HG02759 (cell line): ENCODE measurements around the gene VASH1.
A peak's percentile ranks its signal among the peaks of the same experiment; 100 is the strongest.

Experiments used
- ATAC-seq: cut with Tn5 transposase; IDR thresholded peaks from one replicate; pipeline ENCODE4 v1.9.1; 2021; ENCODE audit warnings: mild to moderate bottlenecking, moderate library complexity; ENCODE audit not compliant: unreplicated experiment

VASH1 gene

GRCh38 chr14:76742185-76742584 lies 19.1 kb upstream of the VASH1 start:
- no peak for ATAC-seq

DNA sequence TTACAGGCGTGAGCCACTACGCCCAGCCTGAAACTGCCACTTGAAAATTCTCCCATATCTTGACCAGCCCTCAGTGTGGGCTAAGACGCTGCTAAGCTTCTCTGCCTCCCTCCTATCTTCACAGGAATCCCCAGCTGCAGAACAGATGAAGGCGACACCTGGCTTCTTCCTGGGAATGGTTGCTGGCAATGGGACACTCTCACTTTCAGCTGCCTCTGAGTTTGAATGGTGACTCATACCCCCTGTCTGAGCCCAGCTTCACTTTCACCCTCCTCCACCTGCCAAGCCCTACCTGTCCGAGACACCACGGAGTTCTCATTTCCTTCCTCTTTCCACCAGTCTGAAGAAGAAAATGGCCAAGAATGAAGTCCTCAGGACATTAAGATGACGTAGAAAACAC lies 18.3 kb upstream of the VASH1 start:
- ATAC-seq = no peak

- no peak for ATAC-seq
Measured at GRCh38 chr14:76752744-76753143, 8.5 kb upstream of the VASH1 start.

DNA sequence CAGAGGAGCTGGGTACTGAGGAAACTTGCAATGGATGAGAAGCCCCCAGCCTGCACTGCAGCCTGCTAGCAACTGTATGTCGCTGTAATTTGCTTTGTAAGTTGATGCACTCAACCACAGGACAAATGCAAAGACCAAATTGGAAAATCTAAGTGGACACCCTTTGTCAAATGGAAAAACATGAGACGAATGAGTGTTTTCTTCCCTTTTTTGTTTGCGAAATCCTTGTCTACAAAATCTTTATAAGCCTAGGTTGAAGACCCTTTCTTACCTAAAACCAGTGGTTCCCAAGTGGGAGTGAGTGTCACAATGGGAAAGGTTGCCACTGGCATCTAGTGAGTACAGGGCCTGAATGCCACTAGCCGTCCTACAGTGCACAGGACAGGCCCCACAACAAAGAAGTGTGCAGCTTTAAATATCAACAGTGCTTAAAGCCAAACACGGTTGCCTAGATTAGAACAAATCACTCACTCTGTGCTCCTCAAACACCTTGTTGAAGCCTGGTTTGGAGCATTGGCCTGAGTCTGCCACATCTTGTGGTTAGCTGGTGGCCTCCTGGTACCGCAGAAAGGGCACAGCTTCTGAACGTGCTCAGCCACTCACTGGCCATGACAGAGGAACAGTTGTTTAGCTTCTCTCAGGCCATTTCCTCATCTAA lies 7.6 kb upstream of the VASH1 start:
- no peak for ATAC-seq

DNA sequence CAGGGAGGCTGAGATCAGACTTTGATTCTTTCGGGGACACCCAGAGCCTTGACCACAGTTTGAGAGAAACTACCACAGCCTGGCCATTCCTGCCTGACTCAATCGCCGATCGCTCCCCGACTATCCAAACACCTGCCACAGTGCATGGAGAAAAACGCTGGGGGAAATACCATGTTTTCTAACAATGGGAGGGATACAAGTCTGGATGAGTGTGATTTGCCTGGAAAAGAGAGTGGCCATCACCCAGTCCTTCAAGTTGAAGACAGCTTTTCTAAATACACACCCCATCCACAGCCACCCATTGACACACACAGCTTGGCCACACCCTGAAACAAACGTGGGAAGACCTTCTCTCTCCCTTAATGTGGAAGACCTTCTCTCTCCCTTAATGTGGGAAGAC lies 6.7 kb upstream of the VASH1 start:
- ATAC-seq = no peak

DNA sequence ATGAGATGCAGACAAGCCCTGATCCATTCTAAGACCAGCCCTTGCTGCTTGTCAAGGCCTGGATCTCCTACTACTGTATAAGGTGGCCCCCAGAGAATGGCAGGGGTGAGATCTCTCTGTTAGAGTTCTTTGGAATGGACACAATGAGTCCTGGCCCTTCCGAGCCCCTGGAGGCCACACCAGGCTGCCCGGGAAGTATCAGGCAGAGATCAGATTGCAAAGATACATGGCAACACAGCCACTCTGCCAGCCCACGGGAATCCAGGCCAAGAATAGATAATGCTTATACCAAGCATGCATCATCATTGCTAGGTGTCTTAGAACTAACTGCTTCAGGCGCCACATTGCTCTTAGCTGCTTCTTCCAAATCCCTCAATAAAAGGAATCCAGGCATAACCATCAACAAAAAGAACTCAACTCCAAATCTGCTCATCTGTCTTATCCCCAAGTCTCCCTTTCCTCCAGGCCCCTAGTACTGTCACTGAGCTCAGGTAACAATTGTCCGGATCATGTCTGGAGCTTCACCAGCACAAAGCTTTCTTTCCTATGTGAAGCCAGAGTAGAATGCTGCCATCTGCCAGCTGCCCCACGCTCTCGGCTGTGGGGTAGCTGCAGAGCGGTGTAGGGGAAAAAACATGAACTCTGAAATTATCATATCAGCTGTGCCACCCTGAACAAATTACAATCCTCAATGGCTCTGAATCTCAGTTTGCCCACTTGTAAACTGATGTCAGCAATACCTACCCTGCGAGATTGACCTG lies 5.5 kb upstream of the VASH1 start:
- no peak for ATAC-seq

DNA sequence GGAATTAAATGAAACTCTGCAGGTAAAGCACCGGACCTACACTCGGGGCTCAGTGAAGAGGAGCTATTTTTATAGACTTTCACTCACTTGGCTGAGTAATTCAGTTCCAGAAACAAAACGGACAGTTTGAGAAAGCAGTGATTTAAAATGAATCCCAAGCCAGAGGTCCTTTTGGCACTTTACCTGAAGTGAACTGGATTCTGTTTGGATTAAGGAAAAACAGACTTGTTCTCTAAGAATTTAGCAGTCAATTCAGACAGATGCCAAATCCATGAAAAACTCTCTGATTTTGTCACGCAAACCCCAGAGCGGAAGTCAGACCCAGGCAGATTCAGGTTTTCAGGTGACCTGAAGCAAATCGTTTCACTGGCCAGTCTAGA lies 4.9 kb upstream of the VASH1 start:
- no peak for ATAC-seq

GRCh38 chr14:76759589-76759988 lies 1.7 kb upstream of the VASH1 start:
- ATAC-seq = no peak

DNA sequence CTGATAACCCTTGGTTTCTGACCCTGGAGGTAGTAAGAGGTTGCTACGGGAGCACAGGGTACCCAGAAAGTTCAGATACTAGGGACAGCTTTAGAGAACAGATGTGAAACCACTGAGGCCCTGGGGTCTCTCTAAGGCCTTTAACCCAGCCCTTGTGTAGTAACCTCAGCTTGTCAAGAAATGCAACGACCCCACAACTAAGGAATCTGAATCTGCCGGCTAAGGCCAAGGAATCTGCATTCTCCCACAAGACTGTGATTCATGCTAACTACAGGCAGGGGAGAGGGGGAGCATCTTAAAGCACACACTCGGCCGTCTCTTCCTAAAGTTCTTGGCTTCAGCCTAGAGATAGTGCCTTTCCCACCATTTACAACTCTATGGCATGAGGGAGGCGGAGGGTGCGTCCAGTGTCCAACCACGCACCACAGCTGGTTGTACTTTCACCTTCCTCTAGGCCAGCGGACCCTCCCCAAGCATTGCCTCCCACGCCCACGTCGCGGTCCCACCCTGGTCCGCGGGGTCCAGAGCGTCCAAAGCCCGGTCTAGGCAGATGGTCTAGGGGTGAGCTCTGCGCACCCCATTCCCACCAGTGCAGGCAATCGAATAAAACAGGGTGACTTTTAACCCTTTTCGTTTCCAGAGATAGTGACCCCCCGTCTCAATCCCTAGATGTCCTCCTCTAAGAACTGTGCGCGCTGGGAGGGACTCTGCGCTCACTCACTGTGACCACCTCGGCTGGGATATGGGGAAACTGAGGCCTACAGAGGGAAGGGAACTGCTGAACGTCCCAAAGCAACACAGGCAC lies 735 bp upstream of the VASH1 start:
- no peak for ATAC-seq

- ATAC-seq = peak; percentile 9
Measured at GRCh38 chr14:76761960-76762410, 717 bp downstream of the VASH1 start.

DNA sequence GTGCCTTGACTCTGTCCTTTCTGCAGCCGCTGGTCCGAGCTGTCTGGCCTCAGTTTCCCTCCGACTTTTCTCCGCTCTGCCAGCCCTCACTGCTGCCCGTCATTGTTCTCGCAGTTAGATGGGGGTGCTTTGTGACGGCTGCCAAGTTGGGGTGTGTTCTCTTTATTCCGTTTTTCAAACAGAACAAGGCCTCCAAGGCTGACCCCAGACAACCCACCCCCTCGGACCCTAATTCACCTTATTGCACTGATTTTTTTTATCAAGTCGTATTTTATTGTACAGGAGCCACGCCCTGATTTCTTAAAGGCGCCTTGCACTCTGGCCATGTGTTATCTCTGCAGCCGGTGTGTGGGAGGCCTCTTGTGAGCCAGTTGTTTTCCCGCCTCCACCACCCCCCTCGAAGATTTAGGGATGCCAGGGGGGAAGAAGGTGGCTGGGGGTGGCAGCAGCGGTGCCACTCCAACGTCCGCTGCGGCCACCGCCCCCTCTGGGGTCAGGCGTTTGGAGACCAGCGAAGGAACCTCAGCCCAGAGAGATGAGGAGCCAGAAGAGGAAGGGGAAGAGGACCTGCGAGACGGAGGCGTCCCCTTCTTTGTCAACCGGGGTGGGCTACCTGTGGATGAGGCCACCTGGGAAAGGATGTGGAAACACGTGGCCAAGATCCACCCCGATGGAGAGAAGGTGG lies 1.3 kb downstream of the VASH1 start:
- no peak for ATAC-seq

DNA sequence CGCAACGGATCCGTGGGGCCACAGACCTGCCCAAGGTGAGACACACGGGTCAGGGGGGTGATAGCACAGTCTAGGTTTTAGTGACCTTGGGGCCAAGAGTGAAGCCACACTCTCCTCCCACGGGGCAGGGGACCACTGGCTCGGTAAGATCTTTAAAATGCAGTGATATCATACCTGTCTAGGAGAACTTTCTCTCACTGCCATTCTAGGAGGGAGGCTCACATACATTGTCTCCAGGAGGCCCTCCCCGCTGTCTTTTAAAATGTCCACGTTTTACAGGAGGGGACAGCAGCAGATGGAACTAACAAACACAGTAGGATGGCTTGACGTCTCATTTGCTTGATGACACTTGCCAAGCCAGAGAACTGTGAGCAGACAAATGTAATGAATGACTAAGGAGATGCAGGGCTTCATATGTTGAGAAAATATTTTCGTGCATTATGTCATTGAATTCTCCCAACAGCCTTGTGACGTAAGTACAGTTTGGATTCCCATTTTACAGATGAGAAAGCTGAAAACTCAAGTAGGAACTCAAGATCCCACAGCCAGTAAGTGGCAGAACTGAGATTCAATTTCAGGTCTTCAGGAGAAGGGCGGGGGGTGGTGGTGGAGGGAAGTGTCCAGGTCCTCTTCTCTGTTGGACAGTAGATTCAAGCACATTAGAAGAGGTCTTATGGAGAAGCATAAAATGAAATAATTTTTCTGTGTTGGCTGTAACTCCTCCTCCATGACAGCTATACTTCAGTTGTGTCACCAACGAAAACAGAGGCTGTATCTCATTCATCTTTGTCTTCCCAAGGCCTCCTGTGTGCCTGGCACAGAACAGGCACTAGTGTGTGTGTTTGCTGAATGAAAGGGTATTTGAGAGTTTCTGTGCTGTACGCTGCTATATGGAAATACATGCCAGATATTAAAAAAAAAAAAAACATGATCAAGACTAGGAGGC lies 2.1 kb downstream of the VASH1 start:
- no peak for ATAC-seq

GRCh38 chr14:76765461-76765931 lies 4.2 kb downstream of the VASH1 start:
- no peak for ATAC-seq

- ATAC-seq = peak; percentile 96
Measured at GRCh38 chr14:76767681-76768656, 6.7 kb downstream of the VASH1 start.

DNA sequence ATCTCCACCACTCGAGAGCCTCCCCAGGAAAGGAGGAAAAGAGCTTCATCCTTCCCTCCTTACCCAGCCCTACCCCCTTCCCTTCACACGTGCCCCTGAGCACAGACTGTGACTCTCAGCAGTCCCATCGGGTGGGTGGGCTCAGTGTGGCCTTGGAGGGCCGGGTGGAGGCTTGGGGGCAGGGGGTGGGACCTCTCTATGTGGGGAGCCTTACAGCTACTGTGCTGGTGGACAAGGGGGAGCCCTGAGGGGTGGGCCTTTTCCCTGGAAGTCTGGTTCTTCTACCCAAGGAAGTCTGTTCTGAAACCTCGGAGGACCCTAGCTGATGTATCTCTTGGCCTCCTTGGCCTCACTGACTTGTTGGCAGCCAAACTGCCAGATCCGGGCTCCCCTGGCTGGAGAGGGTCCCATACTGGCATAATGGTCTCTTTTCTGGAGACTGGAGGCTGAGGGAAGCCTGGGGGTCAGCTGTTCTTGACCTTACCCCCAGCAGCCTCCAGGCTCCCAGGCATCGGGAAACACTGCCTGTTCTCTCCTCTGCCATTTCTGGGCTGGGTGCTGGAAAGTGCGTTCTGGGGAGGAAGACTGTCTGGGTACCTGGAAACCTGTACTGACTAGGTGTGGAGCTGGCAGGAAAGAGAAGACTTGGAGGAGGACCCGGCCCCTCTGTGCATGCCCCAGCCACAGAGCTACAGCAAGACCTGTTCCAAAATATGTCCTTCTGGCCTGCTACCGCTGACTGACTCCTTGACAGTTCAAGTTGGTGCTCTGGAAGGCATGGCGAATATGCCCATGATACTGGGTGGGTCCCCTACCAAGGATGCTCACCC lies 7.6 kb downstream of the VASH1 start:
- ATAC-seq = no peak

- ATAC-seq = no peak
Measured at GRCh38 chr14:76769636-76770292, 8.5 kb downstream of the VASH1 start.
